ENCODE results near the gene ACSL6.

The ACSL6 gene

GRCh38 chr5:132011622-132012343 lies at the start of gene ACSL6:
TSS of gene ACSL6 (minus strand) at chr5:132011658. CDS start at chr5:132011553, 105 bp downstream.
- DNase-seq = no peak

GRCh38 chr5:132060501-132061161 lies 49.2 kb upstream of the ACSL6 start, which contains the start of gene IL3:
TSS of gene IL3 (plus strand) at chr5:132060655. CDS start at chr5:132060707, 52 bp downstream.
- DNase-seq = no peak

- DNase-seq = no peak
Measured at GRCh38 chr5:132059696-132060500, 48.4 kb upstream of the ACSL6 start.

- DNase-seq = no peak
Measured at GRCh38 chr5:132059043-132059695, 47.7 kb upstream of the ACSL6 start.

- DNase-seq = no peak
Measured at GRCh38 chr5:132058646-132059042, 47.2 kb upstream of the ACSL6 start.

GRCh38 chr5:132057498-132058255 lies 46.2 kb upstream of the ACSL6 start:
- DNase-seq = no peak

- no peak for DNase-seq
Measured at GRCh38 chr5:132056610-132057497, 45.4 kb upstream of the ACSL6 start.

GRCh38 chr5:132055808-132056609 lies 44.6 kb upstream of the ACSL6 start:
- DNase-seq = no peak

- DNase-seq = no peak
Measured at GRCh38 chr5:132055441-132055807, 44.0 kb upstream of the ACSL6 start.

- no peak for DNase-seq
Measured at GRCh38 chr5:132054697-132055440, 43.4 kb upstream of the ACSL6 start.

- DNase-seq = no peak
Measured at GRCh38 chr5:132054031-132054696, 42.7 kb upstream of the ACSL6 start.

- DNase-seq = no peak
Measured at GRCh38 chr5:132053483-132053882, 42.0 kb upstream of the ACSL6 start.

- DNase-seq = no peak
Measured at GRCh38 chr5:132052520-132052919, 41.1 kb upstream of the ACSL6 start.

GRCh38 chr5:132050661-132051552 lies 39.4 kb upstream of the ACSL6 start:
- DNase-seq = no peak

- no peak for DNase-seq
Measured at GRCh38 chr5:132050136-132050535, 38.7 kb upstream of the ACSL6 start.

GRCh38 chr5:132049559-132049958 lies 38.1 kb upstream of the ACSL6 start:
- DNase-seq = no peak

GRCh38 chr5:132049093-132049492 lies 37.6 kb upstream of the ACSL6 start:
- DNase-seq = no peak

GRCh38 chr5:132046880-132047299 lies 35.4 kb upstream of the ACSL6 start:
- DNase-seq = no peak
